Right hindlimb (tissue), 1 donor: ENCODE measurements around the gene HP.
"Not testable (repeated sequence)": the region's sequence is repeated elsewhere in the genome, so short reads cannot be mapped to it uniquely, and the experiment has no call there.

Source experiments
- DNase-seq: peaks from one replicate; pipeline ENCODE4 v3.0.0-alpha.2; 2018

HP gene

GRCh38 chr16:72043539-72043938 lies 10.8 kb upstream of the HP start:
- DNase-seq: no peak

GRCh38 chr16:72044296-72044695 lies 10.0 kb upstream of the HP start:
- no peak for DNase-seq

- no peak for DNase-seq
These were observed 9.4 kb upstream of the HP start for GRCh38 chr16:72044825-72045359.

GRCh38 chr16:72049110-72049509 lies 5.2 kb upstream of the HP start:
- no peak for DNase-seq

GRCh38 chr16:72050769-72051464 lies 3.4 kb upstream of the HP start:
- no peak for DNase-seq

GRCh38 chr16:72051818-72052217 lies 2.5 kb upstream of the HP start:
- no peak for DNase-seq

GRCh38 chr16:72055911-72056310 lies 1.6 kb downstream of the HP start:
- no peak for DNase-seq

GRCh38 chr16:72057313-72057712 lies 3.0 kb downstream of the HP start:
- DNase-seq: not testable (repeated sequence)

GRCh38 chr16:72059060-72059459 lies 4.8 kb downstream of the HP start:
- DNase-seq: not testable (repeated sequence)

GRCh38 chr16:72060405-72060804 lies 6.1 kb downstream of the HP start:
- DNase-seq: no peak

GRCh38 chr16:72061564-72061963 lies 7.3 kb downstream of the HP start:
- no peak for DNase-seq

GRCh38 chr16:72064361-72064894 lies 10.1 kb downstream of the HP start:
- no peak for DNase-seq

- no peak for DNase-seq
These were observed 12.4 kb downstream of the HP start for GRCh38 chr16:72066747-72067146.

- DNase-seq: no peak
These were observed 14.6 kb downstream of the HP start for GRCh38 chr16:72068930-72069329.

- DNase-seq: no peak
These were observed 18.4 kb downstream of the HP start for GRCh38 chr16:72072514-72073342.

GRCh38 chr16:72073560-72074230 lies 19.4 kb downstream of the HP start:
- DNase-seq: no peak

- DNase-seq: not testable (repeated sequence)
These were observed 20.8 kb downstream of the HP start for GRCh38 chr16:72075067-72075466.

GRCh38 chr16:72076991-72077706 lies 22.8 kb downstream of the HP start:
- not testable (repeated sequence) for DNase-seq

GRCh38 chr16:72083778-72084404 lies 29.6 kb downstream of the HP start:
- DNase-seq: no peak

- DNase-seq: no peak
These were observed 30.1 kb downstream of the HP start for GRCh38 chr16:72084445-72084844.

- no peak for DNase-seq
These were observed 30.7 kb downstream of the HP start for GRCh38 chr16:72085002-72085401.

- DNase-seq: no peak
These were observed 36.9 kb downstream of the HP start for GRCh38 chr16:72091217-72091616.
